Measurements from ENCODE around the gene OAF.

Gene OAF

GRCh38 chr11:120227228-120227852 is 16.5 kb downstream of the OAF start:
- H3K27me3 ChIP-seq (ENCODE audit: insufficient read depth, low read length), result peaks cover 13% of the 10 kb centered on the region; the same call in 1 of the 2 replicates
- no peaks in the 10 kb centered on the region; the same call in 1 of the 2 replicates for H3K4me1 ChIP-seq (ENCODE audit: insufficient read depth, low read length)
- no peaks in the 10 kb centered on the region for H3K9me3 ChIP-seq (ENCODE audit: insufficient read depth, low read depth, low read length)
- H3K4me3 ChIP-seq (ENCODE audit: low read length), result no peak overlapping the region
- no peak overlapping the region for H3K9ac ChIP-seq (ENCODE audit: low read depth, low read length)
- H3K36me3 ChIP-seq (ENCODE audit: insufficient read depth, low read depth, low read length), result no peaks in the 10 kb centered on the region
- no peak overlapping the region for H3K27ac ChIP-seq (ENCODE audit: low read length)

GRCh38 chr11:120228794-120229384 is 18.1 kb downstream of the OAF start:
- H3K9ac ChIP-seq (ENCODE audit: low read depth, low read length), result no peak overlapping the region
- no peaks in the 10 kb centered on the region for H3K36me3 ChIP-seq (ENCODE audit: insufficient read depth, low read depth, low read length)
- peaks cover 12% of the 10 kb centered on the region; the same call in 1 of the 2 replicates for H3K27me3 ChIP-seq (ENCODE audit: insufficient read depth, low read length)
- no peak overlapping the region for H3K4me3 ChIP-seq (ENCODE audit: low read length)
- H3K4me1 ChIP-seq (ENCODE audit: insufficient read depth, low read length), result no peaks in the 10 kb centered on the region; the same call in 1 of the 2 replicates
- H3K27ac ChIP-seq (ENCODE audit: low read length), result no peak overlapping the region
- H3K9me3 ChIP-seq (ENCODE audit: insufficient read depth, low read depth, low read length), result no peaks in the 10 kb centered on the region

- H3K27ac ChIP-seq (ENCODE audit: low read length), result no peak overlapping the region
- H3K36me3 ChIP-seq (ENCODE audit: insufficient read depth, low read depth, low read length), result no peaks in the 10 kb centered on the region
- no peaks in the 10 kb centered on the region for H3K9me3 ChIP-seq (ENCODE audit: insufficient read depth, low read depth, low read length)
- H3K4me3 ChIP-seq (ENCODE audit: low read length), result no peak overlapping the region
- no peaks in the 10 kb centered on the region; the same call in 1 of the 2 replicates for H3K4me1 ChIP-seq (ENCODE audit: insufficient read depth, low read length)
- H3K27me3 ChIP-seq (ENCODE audit: insufficient read depth, low read length), result peaks cover 16% of the 10 kb centered on the region; the same call in 1 of the 2 replicates
- H3K9ac ChIP-seq (ENCODE audit: low read depth, low read length), result no peak overlapping the region
Measured at GRCh38 chr11:120229451-120230424, 18.9 kb downstream of the OAF start.

- Histone ChIP-seq H3K9ac (ENCODE audit: low read depth, low read length) (no peak overlapping the region), H3K36me3 (ENCODE audit: insufficient read depth, low read depth, low read length) (no peaks in the 10 kb centered on the region), H3K4me3 (ENCODE audit: low read length) (no peak overlapping the region), H3K4me1 (ENCODE audit: insufficient read depth, low read length) (no peaks in the 10 kb centered on the region), H3K27me3 (ENCODE audit: insufficient read depth, low read length) (peaks cover 14% of the 10 kb centered on the region; the same call in 1 of the 2 replicates), H3K9me3 (ENCODE audit: insufficient read depth, low read depth, low read length) (no peaks in the 10 kb centered on the region), H3K27ac (ENCODE audit: low read length) (no peak overlapping the region)
Measured at GRCh38 chr11:120230433-120231071, 19.7 kb downstream of the OAF start.

GRCh38 chr11:120231963-120232362 is 21.1 kb downstream of the OAF start:
- H3K9me3 ChIP-seq (ENCODE audit: insufficient read depth, low read depth, low read length), result no peaks in the 10 kb centered on the region
- H3K27me3 ChIP-seq (ENCODE audit: insufficient read depth, low read length), result peaks cover 14% of the 10 kb centered on the region; the same call in 1 of the 2 replicates
- no peak overlapping the region for H3K9ac ChIP-seq (ENCODE audit: low read depth, low read length)
- H3K36me3 ChIP-seq (ENCODE audit: insufficient read depth, low read depth, low read length), result no peaks in the 10 kb centered on the region
- H3K27ac ChIP-seq (ENCODE audit: low read length), result no peak overlapping the region
- H3K4me3 ChIP-seq (ENCODE audit: low read length), result no peak overlapping the region
- H3K4me1 ChIP-seq (ENCODE audit: insufficient read depth, low read length), result no peaks in the 10 kb centered on the region; the same call in 1 of the 2 replicates

- no peaks in the 10 kb centered on the region for H3K9me3 ChIP-seq (ENCODE audit: insufficient read depth, low read depth, low read length)
- no peak overlapping the region for H3K27ac ChIP-seq (ENCODE audit: low read length)
- no peaks in the 10 kb centered on the region for H3K36me3 ChIP-seq (ENCODE audit: insufficient read depth, low read depth, low read length)
- H3K9ac ChIP-seq (ENCODE audit: low read depth, low read length), result no peak overlapping the region
- H3K4me1 ChIP-seq (ENCODE audit: insufficient read depth, low read length), result no peaks in the 10 kb centered on the region; the same call in 1 of the 2 replicates
- no peak overlapping the region for H3K4me3 ChIP-seq (ENCODE audit: low read length)
- H3K27me3 ChIP-seq (ENCODE audit: insufficient read depth, low read length), result peaks cover 17% of the 10 kb centered on the region
Measured at GRCh38 chr11:120233207-120233803, 22.5 kb downstream of the OAF start.

- no peak overlapping the region for H3K27ac ChIP-seq (ENCODE audit: low read length)
- no peaks in the 10 kb centered on the region for H3K36me3 ChIP-seq (ENCODE audit: insufficient read depth, low read depth, low read length)
- no peak overlapping the region for H3K4me3 ChIP-seq (ENCODE audit: low read length)
- H3K9ac ChIP-seq (ENCODE audit: low read depth, low read length), result no peak overlapping the region
- no peaks in the 10 kb centered on the region for H3K9me3 ChIP-seq (ENCODE audit: insufficient read depth, low read depth, low read length)
- H3K27me3 ChIP-seq (ENCODE audit: insufficient read depth, low read length), result peaks cover 36% of the 10 kb centered on the region
- no peaks in the 10 kb centered on the region; the same call in 1 of the 2 replicates for H3K4me1 ChIP-seq (ENCODE audit: insufficient read depth, low read length)
Measured at GRCh38 chr11:120235024-120235628, 24.3 kb downstream of the OAF start.

GRCh38 chr11:120236169-120237107 is 25.6 kb downstream of the OAF start:
- no peak overlapping the region for H3K4me3 ChIP-seq (ENCODE audit: low read length)

GRCh38 chr11:120238968-120239620 is 28.3 kb downstream of the OAF start:
- Histone ChIP-seq H3K9ac (ENCODE audit: low read depth, low read length) (no peak overlapping the region), H3K9me3 (ENCODE audit: insufficient read depth, low read depth, low read length) (no peaks in the 10 kb centered on the region), H3K27me3 (ENCODE audit: insufficient read depth, low read length) (peaks cover 53% of the 10 kb centered on the region), H3K27ac (ENCODE audit: low read length) (no peak overlapping the region), H3K36me3 (ENCODE audit: insufficient read depth, low read depth, low read length) (no peaks in the 10 kb centered on the region), H3K4me3 (ENCODE audit: low read length) (peak overlapping the region; percentile 62), H3K4me1 (ENCODE audit: insufficient read depth, low read length) (no peaks in the 10 kb centered on the region; the same call in 1 of the 2 replicates)

More at GRCh38 chr11:120236169-120237107, 25.6 kb downstream of the OAF start:
- Histone ChIP-seq H3K27me3 (ENCODE audit: insufficient read depth, low read length) (peaks cover 49% of the 10 kb centered on the region), H3K27ac (ENCODE audit: low read length) (no peak overlapping the region), H3K9me3 (ENCODE audit: insufficient read depth, low read depth, low read length) (no peaks in the 10 kb centered on the region), H3K36me3 (ENCODE audit: insufficient read depth, low read depth, low read length) (no peaks in the 10 kb centered on the region), H3K4me1 (ENCODE audit: insufficient read depth, low read length) (no peaks in the 10 kb centered on the region; the same call in 1 of the 2 replicates), H3K9ac (ENCODE audit: low read depth, low read length) (no peak overlapping the region)
